Subcutaneous adipose tissue (tissue), 4 donors: ENCODE data around the gene TNFRSF17. TPM values are rescaled to one million over a fixed set of nuclear protein-coding genes. Genes with fewer than 3 reads are reported as not detected.

ENCODE experiments used
- CTCF ChIP-seq: fragments of 450-650 bp; IDR thresholded peaks from one replicate; pipeline ENCODE4 v1.5.1; 2016; ENCODE audit warnings: low read depth, mild to moderate bottlenecking, control low read depth, antibody characterized with exemption, moderate library complexity
- total RNA-seq, 4 donors: library from RNA; depleted of rRNA; stranded (reverse); fragments of >200 nt; gene quantifications; one replicate each; pipeline ENCODE4 v1.1.0, GENCODE V29; 2016

Gene TNFRSF17
- total RNA-seq, 4 donors from 2014 or later = not detected

- no peak for TF ChIP-seq CTCF
Measured at GRCh38 chr16:11979013-11979672, 14.1 kb downstream of the TNFRSF17 start.

- no peak for TF ChIP-seq CTCF
Measured at GRCh38 chr16:11980136-11980844, 15.3 kb downstream of the TNFRSF17 start.

- TF ChIP-seq CTCF = no peak
Measured at GRCh38 chr16:11985250-11985649, 20.2 kb downstream of the TNFRSF17 start.

DNA sequence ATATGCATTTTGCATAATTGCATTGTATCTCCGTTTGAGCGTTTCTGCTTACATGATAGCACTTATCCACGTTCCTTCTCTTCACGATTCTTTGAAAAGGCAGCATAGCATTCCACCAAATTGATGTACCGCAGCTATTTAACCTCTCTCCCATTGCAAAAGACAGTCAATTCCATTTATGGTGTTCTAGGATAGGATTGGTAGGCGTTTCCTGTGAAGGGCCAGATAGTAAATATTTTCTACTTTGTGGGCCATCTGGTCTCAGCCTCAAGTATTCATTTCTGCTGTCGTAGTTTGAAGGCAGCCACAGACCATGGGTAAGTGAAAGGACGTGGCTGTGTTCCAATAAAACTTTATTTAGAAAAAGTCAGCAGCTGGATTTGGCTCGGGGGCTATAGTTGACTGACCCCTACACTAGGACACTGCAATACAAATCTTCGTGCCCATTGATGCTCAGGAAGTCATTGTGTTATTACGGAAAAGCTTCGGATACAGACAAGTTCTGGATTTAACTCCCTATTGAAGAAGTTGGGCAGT is 21.6 kb downstream of the TNFRSF17 start:
- no peak for TF ChIP-seq CTCF

- no peak for TF ChIP-seq CTCF
Measured at GRCh38 chr16:11988258-11988978, 23.4 kb downstream of the TNFRSF17 start.

DNA sequence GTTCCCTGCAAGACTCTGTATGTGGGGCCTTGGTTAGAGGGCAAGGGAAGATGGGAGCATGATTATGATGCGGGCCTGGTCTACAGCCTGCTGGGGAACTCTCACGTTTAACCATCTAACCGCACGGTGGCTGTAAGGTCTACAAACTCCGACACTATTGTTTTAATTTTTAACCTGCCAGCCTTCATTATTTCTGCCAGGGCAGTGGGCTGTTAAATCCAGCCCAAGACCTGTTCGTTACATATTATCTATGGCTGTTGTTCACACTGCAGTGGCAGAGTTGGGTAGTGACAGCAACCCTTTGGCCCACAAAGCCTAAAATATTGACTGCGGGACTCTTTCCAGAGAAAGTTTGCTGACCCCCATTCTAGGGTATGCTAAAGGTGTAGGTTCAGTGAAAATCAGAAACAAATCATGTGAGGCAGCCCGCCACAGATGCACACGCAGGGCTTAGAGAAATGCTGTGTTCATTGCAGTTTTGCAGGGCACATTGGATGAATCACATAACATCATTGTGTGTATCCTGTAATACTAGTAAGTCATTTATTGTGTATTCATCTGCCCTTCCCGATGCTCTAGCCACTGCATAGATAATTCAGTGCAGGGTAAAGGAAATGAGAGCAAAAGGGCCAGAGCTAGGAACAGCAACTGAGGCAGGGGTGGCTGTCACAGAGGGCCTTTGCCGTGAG is 25.8 kb downstream of the TNFRSF17 start:
- no peak for TF ChIP-seq CTCF
